Right lobe of liver (tissue), 4 donors: Measurements from ENCODE around the gene TTC12.

Experiments used
- CTCF ChIP-seq, 4 donors: fragments of 200-600 bp in 3 of 4; fragments of 450-650 bp in 1 of 4; IDR thresholded peaks; one replicate each; pipeline versions ENCODE4 v1.5.1 to v1.8.0; 2016 to 2022; ENCODE audit warnings: antibody characterized with exemption in 4 of 4, mild to moderate bottlenecking in 2 of 4
- POLR2A ChIP-seq: fragments of 450-650 bp; IDR thresholded peaks from one replicate; pipeline ENCODE4 v1.6.1; 2017; ENCODE audit warnings: antibody characterized with exemption, mild to moderate bottlenecking
- donor health status: DM: no; HTN: no; CAD: no.
- donor health status: DM: no; HTN: no; CAD: no.
- donor health status: DM: no; HTN: yes; CAD: no.

- TF ChIP-seq CTCF (IDR thresholded peaks at IDR 0.05) (no peak), POLR2A (no peak)
Observed at GRCh38 chr11:113351480-113351879, 37.1 kb downstream of the TTC12 start.
